Measurements from ENCODE around the gene PARD3B. TPM values are rescaled to one million over a fixed set of nuclear protein-coding genes. Genes with fewer than 3 reads are reported as not detected.

The PARD3B gene
- total and polyA plus RNA-seq, 2 of the 8 experiments (the other 6 are each of a cell fraction or from before 2014, with no cell fraction given), result 1.2 to 5.7 TPM

GRCh38 chr2:205613970-205614559 lies 1068.8 kb downstream of the PARD3B start:
- ChIA-PET POLR2A (ENCODE audit: partially characterized antibody) (interaction anchor here (0.6 kb wide), 1 partner anchor 289 kb away, joined by 4 read pairs; no protein-coding TSS in a partner anchor), CTCF (ENCODE audit: partially characterized antibody) (interaction anchor here (0.6 to 3.2 kb wide), 11 partner anchors 12 to 1436 kb away, joined by 3 to 16 read pairs (median 4); no protein-coding TSS in a partner anchor)
- no peaks in the 10 kb centered on the region for H4K20me1 ChIP-seq (replicated peaks in 1 of 2; ENCODE audit: control insufficient read depth in 1 of 2, insufficient read depth in 2 of 2, low read length in 2 of 2)
- H3K27me3 ChIP-seq (replicated peaks in 1 of 4; ENCODE audit: control insufficient read depth in 3 of 4, extremely low read depth in 1 of 4, insufficient read depth in 3 of 4, low read length in 3 of 4), result no peaks in the 10 kb centered on the region; a peak in 1 of 7 replicates
- no peak for TF ChIP-seq JUND (IDR thresholded peaks at IDR 0.05; ENCODE audit: low read length)
- no peak for TF ChIP-seq YY1 (IDR thresholded peaks at IDR 0.05; ENCODE audit: low read depth, low read length)
- TF ChIP-seq SAP30 (IDR thresholded peaks at IDR 0.05; ENCODE audit: insufficient read depth, insufficient replicate concordance, low read length), result no peak
- no peak for TF ChIP-seq RBBP5 (IDR thresholded peaks at IDR 0.05; ENCODE audit: borderline replicate concordance, low read depth, low read length)
- H2BK20ac ChIP-seq (ENCODE audit: low read length), result no peak overlapping the region
- H2BK15ac ChIP-seq (ENCODE audit: low read length), result no peak overlapping the region
- no peak overlapping the region for H3K23ac ChIP-seq (ENCODE audit: insufficient read length)
- H3K79me1 ChIP-seq (ENCODE audit: low read depth, low read length), result no peaks in the 10 kb centered on the region
- no peak overlapping the region for H2AFZ ChIP-seq (ENCODE audit: low read length)
- no peak overlapping the region for H3K18ac ChIP-seq (ENCODE audit: extremely low read depth, low read length)
- H3K27ac ChIP-seq (ENCODE audit: low read depth, low read length), result no peak overlapping the region
- H3K9ac ChIP-seq (replicated peaks in 1 of 4; ENCODE audit: extremely low read depth in 1 of 4, low read depth in 3 of 4, low read length in 3 of 4), result no peak overlapping the region
- H3K4me3 ChIP-seq (ENCODE audit: extremely low read depth in 1 of 4, insufficient read depth in 2 of 4, low read depth in 3 of 4, low read length in 4 of 4), result no peak overlapping the region
- 85% methylated on average over 3 of the region's 3 CpGs; no CpG with 5 or more reads in 1 of the 2 experiments for WGBS, 2 experiments (ENCODE audit: extremely low coverage in 1 of 2, insufficient coverage in 1 of 2, insufficient read length in 1 of 2, insufficient replicate concordance in 2 of 2, low coverage in 1 of 2, low lambda C conversion rate in 2 of 2, missing lambda C conversion rate in 1 of 2)
- no peak overlapping the region for H4K91ac ChIP-seq (replicated peaks; ENCODE audit: insufficient read length, low read length)
- no peak overlapping the region for H3K14ac ChIP-seq (ENCODE audit: insufficient read length)
- peaks cover 0 to 3% (median 2%) of the 10 kb centered on the region in 4 experiments; a peak in 2 of 7 replicates for H3K4me1 ChIP-seq (replicated peaks in 1 of 4; ENCODE audit: control insufficient read depth in 3 of 4, insufficient read depth in 4 of 4, low read length in 3 of 4)
- no peak overlapping the region for H2AK5ac ChIP-seq (ENCODE audit: low read depth, low read length)
- no peak overlapping the region for H4K5ac ChIP-seq (ENCODE audit: insufficient read length, low read depth, low read length)
- H2BK12ac ChIP-seq (ENCODE audit: low read depth, low read length), result no peak overlapping the region
- H2BK120ac ChIP-seq (replicated peaks; ENCODE audit: low read depth, low read length), result no peak overlapping the region
- H3K36me3 ChIP-seq (ENCODE audit: control insufficient read depth in 2 of 4, insufficient read depth in 4 of 4, low read length in 3 of 4), result no peaks in the 10 kb centered on the region
- H3K9me3 ChIP-seq (ENCODE audit: insufficient read depth in 2 of 2, low read depth in 1 of 2, low read length in 1 of 2), result peaks cover 0 to 6% of the 10 kb centered on the region in 2 experiments; a peak in 1 of 4 replicates
- no peaks in the 10 kb centered on the region for H3K79me2 ChIP-seq (ENCODE audit: control insufficient read depth in 1 of 2, insufficient read depth in 2 of 2, low read length in 2 of 2)
- DNase-seq (ENCODE audit: low read depth in 1 of 2, low spot score in 2 of 2) (no peak), FAIRE-seq (no peak)
- no peak overlapping the region for H3K4me2 ChIP-seq (ENCODE audit: insufficient read depth in 1 of 2, low read depth in 2 of 2, low read length in 2 of 2)
- no peak overlapping the region for H4K8ac ChIP-seq (ENCODE audit: extremely low read depth, insufficient read depth, low read length)
- H3K56ac ChIP-seq (replicated peaks; ENCODE audit: insufficient read length, low read depth, low read length), result no peak overlapping the region
- H3K4ac ChIP-seq (replicated peaks; ENCODE audit: insufficient read length, low read depth, low read length), result no peak overlapping the region
- no peaks in the 10 kb centered on the region; the same call in 1 of the 2 replicates for H3K23me2 ChIP-seq (ENCODE audit: low read depth, low read length)
- no peak overlapping the region for H2BK5ac ChIP-seq (ENCODE audit: low read depth, low read length)

All from H1 (cell line).